ENCODE data around the gene PPP1R2. TPM values are rescaled to one million over a fixed set of nuclear protein-coding genes. Genes with fewer than 3 reads are reported as not detected.

PPP1R2 gene
- total RNA-seq, 1 donor from 2014 or later = 25.7 TPM

- no peak overlapping the region for H3K4me3 Mint-ChIP-seq
- no peaks in the 10 kb centered on the region for H3K9me3 Mint-ChIP-seq
Observed at GRCh38 chr3:195571361-195571760, 28.2 kb upstream of the PPP1R2 start.

GRCh38 chr3:195570912-195571311 is 27.8 kb upstream of the PPP1R2 start:
- Mint-ChIP-seq H3K36me3 (no peaks in the 10 kb centered on the region), H3K4me3 (no peak overlapping the region), H3K27me3 (no peaks in the 10 kb centered on the region), H3K27ac (no peak overlapping the region), H3K9me3 (no peaks in the 10 kb centered on the region), H3K4me1 (ENCODE audit: unreplicated experiment) (peaks cover 7% of the 10 kb centered on the region)
- no peak for TF ChIP-seq CTCF (conservative IDR thresholded peaks at IDR 0.05)
- no peak for DNase-seq (ENCODE audit: extremely low spot score, unreplicated experiment)

More at GRCh38 chr3:195571361-195571760, 28.2 kb upstream of the PPP1R2 start:
- H3K27me3 Mint-ChIP-seq = no peaks in the 10 kb centered on the region
- DNase-seq (ENCODE audit: extremely low spot score, unreplicated experiment) = no peak
- H3K36me3 Mint-ChIP-seq = no peaks in the 10 kb centered on the region
- H3K27ac Mint-ChIP-seq = no peak overlapping the region
- peaks cover 5% of the 10 kb centered on the region for H3K4me1 Mint-ChIP-seq (ENCODE audit: unreplicated experiment)
- no peak for TF ChIP-seq CTCF (conservative IDR thresholded peaks at IDR 0.05)

GRCh38 chr3:195570344-195570743 is 27.2 kb upstream of the PPP1R2 start:
- no peak for DNase-seq (ENCODE audit: extremely low spot score, unreplicated experiment)
- Mint-ChIP-seq H3K27me3 (no peaks in the 10 kb centered on the region), H3K4me1 (ENCODE audit: unreplicated experiment) (peaks cover 11% of the 10 kb centered on the region), H3K27ac (no peak overlapping the region), H3K9me3 (no peaks in the 10 kb centered on the region), H3K4me3 (no peak overlapping the region), H3K36me3 (no peaks in the 10 kb centered on the region)
- no peak for TF ChIP-seq CTCF (conservative IDR thresholded peaks at IDR 0.05)

GRCh38 chr3:195568630-195569029 is 25.5 kb upstream of the PPP1R2 start:
- no peak for DNase-seq (ENCODE audit: extremely low spot score, unreplicated experiment)
- TF ChIP-seq CTCF (conservative IDR thresholded peaks at IDR 0.05) = no peak
- Mint-ChIP-seq H3K9me3 (no peaks in the 10 kb centered on the region), H3K4me1 (ENCODE audit: unreplicated experiment) (peaks cover 15% of the 10 kb centered on the region), H3K27me3 (no peaks in the 10 kb centered on the region), H3K27ac (no peak overlapping the region), H3K36me3 (no peaks in the 10 kb centered on the region), H3K4me3 (no peak overlapping the region)

- no peak overlapping the region for H3K4me3 Mint-ChIP-seq
- no peak overlapping the region for H3K27ac Mint-ChIP-seq
- no peaks in the 10 kb centered on the region for H3K27me3 Mint-ChIP-seq
- H3K9me3 Mint-ChIP-seq = no peaks in the 10 kb centered on the region
- peaks cover 15% of the 10 kb centered on the region for H3K4me1 Mint-ChIP-seq (ENCODE audit: unreplicated experiment)
- no peaks in the 10 kb centered on the region for H3K36me3 Mint-ChIP-seq
- DNase-seq (ENCODE audit: extremely low spot score, unreplicated experiment) = no peak
- no peak for TF ChIP-seq CTCF (conservative IDR thresholded peaks at IDR 0.05)
Observed at GRCh38 chr3:195566797-195567196, 23.7 kb upstream of the PPP1R2 start.

- no peak overlapping the region for H3K27ac Mint-ChIP-seq
- no peaks in the 10 kb centered on the region for H3K36me3 Mint-ChIP-seq
- no peak for DNase-seq (ENCODE audit: extremely low spot score, unreplicated experiment)
- no peaks in the 10 kb centered on the region for H3K9me3 Mint-ChIP-seq
- no peak overlapping the region for H3K4me3 Mint-ChIP-seq
- TF ChIP-seq CTCF (conservative IDR thresholded peaks at IDR 0.05) = no peak
- H3K27me3 Mint-ChIP-seq = no peaks in the 10 kb centered on the region
- H3K4me1 Mint-ChIP-seq (ENCODE audit: unreplicated experiment) = peaks cover 15% of the 10 kb centered on the region
Observed at GRCh38 chr3:195565716-195566115, 22.6 kb upstream of the PPP1R2 start.
